Duodenal mucosa (tissue), 2 donors: Measurements from ENCODE around the gene ARHGEF10L.

Experiments used
- H3K27ac ChIP-seq: one replicate; pipeline ENCODE4 v1.7.0; 2013; ENCODE audit warnings: low read depth, low read length
- H3K27me3 ChIP-seq, 2 donors: one replicate each; pipeline ENCODE4 v1.7.0; 2013; ENCODE audit warnings: low read length in 2 of 2, control low read depth in 1 of 2; ENCODE audit not compliant: insufficient read depth in 2 of 2, control insufficient read depth in 1 of 2
- H3K36me3 ChIP-seq, 2 donors: one replicate each; pipeline ENCODE4 v1.7.0; 2013; ENCODE audit warnings: low read length in 2 of 2, control low read depth in 1 of 2; ENCODE audit not compliant: insufficient read depth in 2 of 2, control insufficient read depth in 1 of 2
- H3K4me1 ChIP-seq, 2 donors: one replicate each; pipeline ENCODE4 v1.7.0; 2013; ENCODE audit warnings: low read length in 2 of 2, control low read depth in 1 of 2; ENCODE audit not compliant: insufficient read depth in 2 of 2, control insufficient read depth in 1 of 2
- H3K4me3 ChIP-seq, 2 donors: one replicate each; pipeline ENCODE4 v1.7.0; 2013; ENCODE audit warnings: low read length in 2 of 2, low read depth in 1 of 2
- H3K9ac ChIP-seq, 2 donors: one replicate each; pipeline ENCODE4 v1.7.0; 2013; ENCODE audit warnings: low read length in 2 of 2, low read depth in 1 of 2
- H3K9me3 ChIP-seq, 2 donors: one replicate each; pipeline ENCODE4 v1.7.0; 2013; ENCODE audit warnings: low read length in 2 of 2, control low read depth in 1 of 2; ENCODE audit not compliant: control insufficient read depth in 1 of 2

Gene ARHGEF10L

GRCh38 chr1:17655169-17655568 is 115.7 kb downstream of the ARHGEF10L start:
- no peak overlapping the region for H3K4me3 ChIP-seq
- no peaks in the 10 kb centered on the region for H3K9me3 ChIP-seq
- H3K4me1 ChIP-seq: no peaks in the 10 kb centered on the region
- no peak overlapping the region for H3K27ac ChIP-seq
- no peaks in the 10 kb centered on the region for H3K27me3 ChIP-seq
- H3K9ac ChIP-seq: no peak overlapping the region
- H3K36me3 ChIP-seq: peaks cover 9 to 90% of the 10 kb centered on the region in 2 donors

DNA sequence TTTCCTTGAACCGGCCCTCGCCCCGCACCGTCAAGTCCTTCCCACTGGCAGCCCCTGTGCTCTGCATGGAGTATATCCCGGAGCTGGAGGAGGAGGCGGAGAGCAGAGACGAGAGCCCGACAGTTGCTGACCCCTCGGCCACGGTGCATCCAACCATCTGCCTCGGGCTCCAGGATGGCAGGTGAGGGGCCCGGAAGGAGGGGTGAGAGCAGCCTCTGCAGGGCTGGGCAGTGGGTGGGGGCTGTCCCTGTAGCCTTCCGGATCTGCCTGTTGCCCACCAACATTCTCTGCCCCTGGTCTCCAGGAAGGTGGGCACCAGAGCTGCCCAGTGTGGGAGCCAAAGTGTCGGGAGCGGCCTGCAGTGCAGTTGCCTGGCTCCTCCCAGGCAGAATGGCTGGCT is 116.4 kb downstream of the ARHGEF10L start:
- no peaks in the 10 kb centered on the region for H3K27me3 ChIP-seq
- H3K27ac ChIP-seq: no peak overlapping the region

GRCh38 chr1:17657436-17657835 is 117.9 kb downstream of the ARHGEF10L start:
- H3K27me3 ChIP-seq: no peaks in the 10 kb centered on the region
- H3K4me1 ChIP-seq: no peaks in the 10 kb centered on the region
- H3K4me3 ChIP-seq: no peak overlapping the region
- H3K9me3 ChIP-seq: no peaks in the 10 kb centered on the region
- H3K9ac ChIP-seq: no peak overlapping the region
- peaks cover 9 to 86% of the 10 kb centered on the region in 2 donors for H3K36me3 ChIP-seq
- H3K27ac ChIP-seq: no peak overlapping the region

More for the DNA sequence above, 116.4 kb downstream of the ARHGEF10L start:
- Histone ChIP-seq H3K9ac (no peak overlapping the region), H3K4me1 (no peaks in the 10 kb centered on the region), H3K9me3 (no peaks in the 10 kb centered on the region), H3K4me3 (no peak overlapping the region), H3K36me3 (peaks cover 9 to 94% of the 10 kb centered on the region in 2 donors)

GRCh38 chr1:17658837-17659236 is 119.3 kb downstream of the ARHGEF10L start:
- Histone ChIP-seq H3K9me3 (no peaks in the 10 kb centered on the region), H3K27ac (no peak overlapping the region), H3K9ac (no peak overlapping the region), H3K36me3 (peaks cover 11 to 81% of the 10 kb centered on the region in 2 donors), H3K27me3 (no peaks in the 10 kb centered on the region), H3K4me3 (no peak overlapping the region), H3K4me1 (no peaks in the 10 kb centered on the region)

DNA sequence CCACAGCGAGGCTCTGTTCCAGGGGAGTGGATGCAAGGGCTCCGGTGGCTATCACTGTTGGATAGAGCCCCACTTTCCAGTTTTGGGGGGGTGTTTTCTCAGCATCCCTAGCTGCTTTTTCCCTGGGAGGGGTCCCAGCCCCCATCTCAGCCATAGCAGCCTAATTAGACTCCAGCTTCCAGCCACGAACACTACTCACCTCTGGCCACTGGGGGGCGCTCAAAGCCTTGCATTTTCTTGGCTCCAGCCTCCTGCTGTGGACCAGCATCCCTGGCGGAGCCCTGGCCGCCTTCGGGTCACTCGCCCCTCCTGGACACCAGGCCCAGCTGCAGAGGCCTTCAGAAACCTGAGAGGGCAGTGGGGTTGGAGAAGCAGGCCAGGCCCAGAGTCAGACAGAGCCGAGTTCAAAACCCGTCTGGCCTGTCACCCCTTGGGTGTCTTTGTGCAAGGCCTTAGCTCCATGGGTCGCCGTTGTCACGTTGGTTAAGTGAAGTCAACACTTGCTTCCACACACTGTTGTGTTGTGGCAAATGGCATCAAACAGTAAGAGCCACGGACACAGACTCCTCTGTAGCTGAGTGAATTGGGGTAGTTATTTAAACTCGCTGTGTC is 122.2 kb downstream of the ARHGEF10L start:
- no peak overlapping the region for H3K27ac ChIP-seq
- no peaks in the 10 kb centered on the region for H3K4me1 ChIP-seq
- peaks cover 17 to 77% of the 10 kb centered on the region in 2 donors for H3K36me3 ChIP-seq
- no peak overlapping the region for H3K4me3 ChIP-seq
- H3K27me3 ChIP-seq: no peaks in the 10 kb centered on the region
- H3K9ac ChIP-seq: no peak overlapping the region
- no peaks in the 10 kb centered on the region for H3K9me3 ChIP-seq

DNA sequence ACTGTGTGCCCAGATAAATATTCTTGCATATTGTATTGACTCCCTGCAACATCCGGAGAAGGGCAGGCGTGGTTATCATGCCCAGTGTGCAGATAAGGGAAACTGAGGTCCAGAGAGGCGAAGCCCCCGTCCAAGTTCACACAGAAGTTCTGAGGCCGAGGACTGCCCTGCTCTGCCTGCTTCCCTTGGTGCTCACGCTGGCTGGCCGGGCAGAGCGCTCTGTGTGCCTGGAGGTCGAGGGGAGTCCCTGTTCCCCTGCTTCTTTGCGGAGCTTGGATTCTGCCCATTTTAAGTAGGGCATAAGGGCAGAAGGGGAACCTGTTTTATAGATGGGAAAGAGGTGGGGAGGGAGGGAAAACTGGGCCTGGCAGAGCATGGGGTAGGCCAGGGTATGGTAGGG is 122.8 kb downstream of the ARHGEF10L start:
- Histone ChIP-seq H3K27ac (no peak overlapping the region), H3K9ac (no peak overlapping the region), H3K27me3 (no peaks in the 10 kb centered on the region), H3K4me3 (no peak overlapping the region), H3K36me3 (peaks cover 17 to 76% of the 10 kb centered on the region in 2 donors), H3K9me3 (no peaks in the 10 kb centered on the region), H3K4me1 (no peaks in the 10 kb centered on the region)

DNA sequence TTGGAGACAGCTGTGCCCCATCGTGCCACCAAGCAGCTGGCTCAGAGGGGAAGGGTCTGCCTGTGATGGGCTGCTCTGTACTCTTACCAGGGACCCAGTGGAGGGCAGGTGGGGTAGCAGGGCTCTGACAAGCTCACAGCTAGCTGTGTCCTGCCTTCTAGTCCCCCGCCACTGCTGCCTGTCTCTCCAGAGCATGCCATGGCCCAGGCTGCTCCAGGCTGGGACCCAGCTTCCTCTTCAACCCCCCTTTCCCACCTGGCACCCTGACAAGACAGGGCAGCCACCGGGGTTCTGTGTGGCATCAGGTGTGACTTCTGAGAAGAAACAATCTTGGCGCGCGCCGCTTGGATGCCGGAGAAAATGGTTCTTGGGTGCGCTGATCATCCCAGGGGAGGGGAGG is 123.3 kb downstream of the ARHGEF10L start:
- Histone ChIP-seq H3K9me3 (no peaks in the 10 kb centered on the region), H3K27ac (no peak overlapping the region), H3K4me1 (no peaks in the 10 kb centered on the region), H3K36me3 (peaks cover 19 to 76% of the 10 kb centered on the region in 2 donors), H3K4me3 (no peak overlapping the region), H3K9ac (no peak overlapping the region), H3K27me3 (no peaks in the 10 kb centered on the region)

DNA sequence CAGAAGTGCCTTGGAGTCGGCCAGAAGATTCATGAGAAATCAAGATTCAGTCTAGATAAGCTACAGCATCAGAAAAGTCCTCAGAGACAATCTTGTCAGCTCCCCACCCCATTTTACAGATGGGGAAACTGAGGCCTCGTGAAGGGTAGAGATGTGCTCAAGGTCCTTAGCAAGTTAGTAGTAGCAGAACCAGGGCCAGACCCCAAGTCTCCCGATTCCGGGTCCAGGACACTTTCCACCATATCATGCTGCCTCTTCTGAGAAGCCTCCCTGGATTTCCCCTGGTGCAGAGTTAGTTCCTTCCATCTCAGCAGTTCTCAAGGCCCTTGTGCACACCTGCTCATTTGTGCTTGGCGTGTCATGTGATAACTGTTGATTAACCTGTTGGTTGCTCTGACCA is 124.1 kb downstream of the ARHGEF10L start:
- no peak overlapping the region for H3K9ac ChIP-seq
- H3K4me3 ChIP-seq: no peak overlapping the region
- H3K36me3 ChIP-seq: peaks cover 26 to 77% of the 10 kb centered on the region in 2 donors
- H3K27ac ChIP-seq: no peak overlapping the region
- H3K9me3 ChIP-seq: no peaks in the 10 kb centered on the region
- H3K4me1 ChIP-seq: no peaks in the 10 kb centered on the region
- H3K27me3 ChIP-seq: no peaks in the 10 kb centered on the region

GRCh38 chr1:17664322-17664721 is 124.8 kb downstream of the ARHGEF10L start:
- Histone ChIP-seq H3K27ac (no peak overlapping the region), H3K4me3 (no peak overlapping the region), H3K9me3 (no peaks in the 10 kb centered on the region), H3K4me1 (no peaks in the 10 kb centered on the region), H3K27me3 (no peaks in the 10 kb centered on the region), H3K36me3 (peaks cover 26 to 77% of the 10 kb centered on the region in 2 donors), H3K9ac (no peak overlapping the region)

DNA sequence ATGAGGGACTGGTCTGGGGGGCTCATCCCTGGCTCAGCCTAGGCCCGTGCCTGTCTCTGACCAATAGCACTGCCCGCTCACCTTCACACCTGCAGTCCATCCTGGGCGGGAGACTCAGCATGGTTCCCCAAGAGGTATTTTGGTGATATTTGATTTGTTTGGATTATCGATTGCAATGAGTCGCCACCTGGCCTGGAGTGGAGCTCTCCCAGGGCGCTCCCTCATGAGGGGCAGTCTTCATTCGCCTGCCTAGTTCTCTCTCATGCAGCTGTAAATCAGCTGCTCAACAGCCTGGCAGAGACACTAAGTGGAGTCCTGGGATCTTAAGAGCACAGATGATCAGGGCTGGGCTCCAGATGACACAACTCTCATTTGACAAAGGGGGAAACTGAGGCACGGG is 125.6 kb downstream of the ARHGEF10L start:
- Histone ChIP-seq H3K27ac (no peak overlapping the region), H3K9me3 (no peaks in the 10 kb centered on the region), H3K4me3 (no peak overlapping the region), H3K27me3 (no peaks in the 10 kb centered on the region), H3K36me3 (peaks cover 26 to 77% of the 10 kb centered on the region in 2 donors), H3K4me1 (no peaks in the 10 kb centered on the region), H3K9ac (no peak overlapping the region)
